GM18907 (cell line): ENCODE measurements around the gene GORASP1.

Source experiments
- ATAC-seq: cut with Tn5 transposase; IDR thresholded peaks from one replicate; pipeline ENCODE4 v1.9.1; 2021; ENCODE audit warnings: mild to moderate bottlenecking, moderate library complexity; ENCODE audit not compliant: unreplicated experiment

GORASP1 gene

DNA sequence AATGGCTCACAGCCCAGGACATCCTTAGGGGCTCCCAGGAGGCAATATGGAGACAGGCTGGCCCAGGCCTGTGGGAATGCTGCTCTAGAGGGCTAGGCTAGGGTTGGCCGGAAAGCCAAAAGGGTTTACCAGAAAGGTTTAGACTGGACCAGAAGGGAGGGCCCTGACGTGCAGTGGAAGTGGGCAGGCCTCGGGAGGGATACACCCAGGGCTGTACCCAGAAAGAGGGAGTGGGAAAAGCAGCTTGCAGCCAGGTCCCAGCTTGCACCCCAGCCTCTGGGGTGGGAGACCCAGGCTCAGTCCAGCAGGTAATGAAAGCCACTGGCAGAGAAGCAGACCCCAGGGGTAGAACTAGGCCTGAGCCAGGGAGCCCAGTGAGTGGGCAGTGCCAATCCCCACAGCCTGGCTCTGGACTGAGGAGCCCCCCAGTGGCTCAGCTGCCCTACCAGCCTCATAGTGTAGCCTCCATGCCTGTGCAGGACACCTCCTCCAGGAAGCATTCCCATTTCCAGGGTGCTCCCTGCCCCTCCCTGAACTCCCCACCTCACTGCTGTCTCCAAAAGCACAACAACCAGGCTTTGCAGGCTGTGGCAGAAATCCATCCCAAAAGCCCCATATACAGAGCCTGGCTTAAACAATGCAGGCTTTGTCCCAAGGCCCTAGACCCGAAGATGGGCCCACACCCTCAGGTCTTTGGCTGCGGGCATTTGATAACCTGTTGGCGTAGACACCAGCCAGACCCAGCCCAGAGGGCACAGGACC is 3.5 kb downstream of the GORASP1 start:
- ATAC-seq, result no peak

DNA sequence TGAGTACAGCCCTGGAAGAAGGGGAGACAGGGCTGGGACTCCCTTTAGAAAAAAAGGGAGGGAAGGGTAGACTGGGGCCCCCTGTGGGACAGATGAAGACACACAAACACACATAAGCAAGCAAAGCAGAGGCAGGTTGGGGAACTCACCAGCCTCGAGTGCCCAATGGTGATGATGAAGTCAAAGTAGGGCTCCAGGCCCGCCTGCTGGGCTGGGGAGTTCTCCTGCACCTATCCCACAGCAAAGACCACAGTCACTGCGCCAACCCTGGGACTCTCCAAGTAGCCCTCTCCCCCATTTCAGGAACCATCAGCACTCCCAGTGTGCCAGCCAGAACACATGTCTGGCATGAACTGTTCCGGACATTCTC is 4.1 kb downstream of the GORASP1 start:
- ATAC-seq, result no peak

- ATAC-seq, result no peak
Observed at GRCh38 chr3:39102504-39103323, 4.7 kb downstream of the GORASP1 start.

DNA sequence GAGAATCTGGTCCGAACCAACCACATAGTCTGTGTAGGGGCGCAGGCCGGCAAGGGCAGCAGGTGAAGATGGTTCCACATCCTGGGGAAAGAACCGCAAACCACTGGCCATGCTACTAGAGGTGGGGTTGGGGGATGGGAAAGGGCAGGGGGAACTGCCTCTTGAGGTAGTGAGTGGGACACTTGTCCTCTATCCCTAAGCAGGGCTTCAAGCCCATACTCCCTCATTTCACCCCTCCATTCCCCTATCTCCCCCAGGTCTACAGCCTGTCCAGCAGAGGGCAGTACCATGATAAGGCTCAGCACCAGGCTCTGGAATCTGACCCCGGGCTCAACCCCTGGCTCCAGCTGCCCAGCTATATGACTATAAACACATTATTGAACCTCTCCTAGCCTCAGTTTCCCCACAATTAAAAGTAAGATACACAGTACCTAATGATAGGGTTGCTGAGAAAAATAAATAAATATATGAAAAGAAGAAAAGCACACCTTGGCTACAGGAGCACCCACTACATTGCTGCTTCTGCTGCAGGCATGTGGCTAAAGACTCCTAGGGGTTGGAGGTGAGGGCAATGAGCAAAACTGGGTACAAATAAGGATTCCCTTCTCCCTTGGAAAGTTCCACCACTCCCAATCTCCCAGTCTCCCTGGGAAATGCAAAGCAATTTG is 6.3 kb downstream of the GORASP1 start:
- no peak for ATAC-seq

DNA sequence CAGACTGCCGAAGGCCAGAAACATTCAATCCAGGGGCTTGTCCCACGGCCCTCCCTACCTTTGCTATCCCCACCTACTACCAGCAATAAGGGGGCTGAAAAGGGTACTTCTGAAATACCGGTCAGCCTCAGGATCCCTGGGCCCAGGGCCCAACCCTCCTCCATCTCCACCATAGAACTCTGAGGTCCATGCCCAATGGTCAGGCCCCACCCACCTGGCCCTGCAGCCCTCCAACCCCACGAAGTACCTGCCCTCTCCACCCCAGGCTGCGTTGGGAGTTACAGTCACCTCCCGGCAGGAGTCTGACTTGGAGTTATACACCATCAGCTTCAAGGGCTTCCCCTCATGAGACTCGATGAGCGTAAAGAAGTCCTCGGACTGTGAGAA is 6.9 kb downstream of the GORASP1 start:
- ATAC-seq, result no peak

DNA sequence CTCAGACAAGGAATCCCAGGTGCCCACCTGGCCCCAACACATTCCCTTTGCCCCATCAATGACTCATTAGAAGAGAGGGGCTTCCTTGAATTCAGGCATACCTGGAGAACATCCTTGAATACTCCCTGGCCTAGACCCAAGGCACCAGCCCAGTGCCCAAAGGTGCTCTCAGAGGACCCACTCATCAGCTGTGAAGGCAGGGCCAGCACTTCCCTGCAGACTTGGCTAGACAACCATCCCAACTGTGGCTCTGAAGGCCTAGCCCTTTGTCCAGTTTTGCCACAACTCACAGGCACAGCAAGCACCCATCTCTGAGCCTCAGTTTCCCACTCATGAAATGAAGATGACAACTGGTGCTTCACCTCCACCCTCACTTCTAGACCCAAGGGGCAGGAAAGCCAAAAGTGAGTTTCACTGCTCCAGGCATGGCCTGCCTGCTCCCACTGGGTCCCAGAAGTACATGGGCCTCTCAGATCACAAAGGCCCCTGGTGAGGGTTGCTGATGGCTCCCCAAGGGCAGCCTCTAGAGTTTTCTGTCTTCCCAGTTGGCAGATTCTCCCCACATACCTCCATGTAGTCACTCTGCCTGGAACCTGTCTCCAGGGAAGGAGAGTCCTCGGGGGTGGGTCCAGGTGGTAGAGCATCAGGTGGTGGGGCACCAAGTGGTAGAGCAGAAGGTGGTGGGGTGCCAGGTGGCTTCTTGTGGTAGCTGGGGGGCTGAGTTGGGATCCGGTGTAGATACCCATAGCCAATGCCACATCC is 7.5 kb downstream of the GORASP1 start:
- no peak for ATAC-seq

DNA sequence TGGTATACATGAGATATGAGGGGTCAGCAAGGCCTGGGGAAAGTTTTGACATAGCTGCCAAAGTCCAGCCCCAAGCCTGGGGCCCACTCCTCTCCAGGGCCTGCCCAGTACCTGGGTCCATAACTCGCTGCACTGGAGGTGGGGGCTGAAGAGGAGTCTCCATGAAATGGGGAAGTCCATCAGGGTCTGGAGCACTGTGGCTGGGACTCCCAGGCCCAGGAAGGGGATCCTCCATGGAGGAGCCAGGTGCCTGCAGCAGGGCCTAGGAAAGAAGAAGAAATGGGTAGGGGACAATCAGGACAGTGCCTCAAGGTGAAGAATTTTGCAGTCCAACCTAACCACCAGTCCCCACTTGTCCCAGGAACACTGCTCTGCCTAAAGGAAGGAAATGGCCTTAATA is 8.2 kb downstream of the GORASP1 start:
- ATAC-seq, result no peak

DNA sequence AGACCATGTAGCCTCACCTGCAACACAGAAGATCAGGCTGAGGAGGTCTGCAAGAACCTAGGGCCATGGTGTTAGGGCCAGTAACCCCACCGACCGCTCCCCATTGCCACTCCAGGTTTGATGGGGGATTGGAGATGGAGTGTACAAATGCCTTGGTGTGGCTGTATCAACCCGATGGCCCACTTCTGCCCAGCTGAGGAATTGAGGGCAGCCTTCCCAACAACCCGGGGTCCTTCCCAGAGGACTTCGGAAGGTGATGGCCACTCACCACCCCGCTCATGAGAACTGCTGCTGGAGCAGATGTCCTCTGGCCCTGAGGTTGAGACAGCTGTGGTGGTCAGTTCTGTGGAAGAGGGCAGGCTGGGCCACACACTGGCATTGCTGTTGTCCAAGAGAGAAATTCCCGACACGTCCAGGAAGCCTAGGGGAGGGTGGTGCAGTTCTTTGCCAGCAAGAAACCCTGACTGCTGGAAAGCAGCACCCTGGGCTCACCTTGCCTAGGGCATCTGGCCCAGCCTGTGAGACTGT is 8.9 kb downstream of the GORASP1 start:
- no peak for ATAC-seq

- no peak for ATAC-seq
Observed at GRCh38 chr3:39097716-39098472, 9.5 kb downstream of the GORASP1 start.

DNA sequence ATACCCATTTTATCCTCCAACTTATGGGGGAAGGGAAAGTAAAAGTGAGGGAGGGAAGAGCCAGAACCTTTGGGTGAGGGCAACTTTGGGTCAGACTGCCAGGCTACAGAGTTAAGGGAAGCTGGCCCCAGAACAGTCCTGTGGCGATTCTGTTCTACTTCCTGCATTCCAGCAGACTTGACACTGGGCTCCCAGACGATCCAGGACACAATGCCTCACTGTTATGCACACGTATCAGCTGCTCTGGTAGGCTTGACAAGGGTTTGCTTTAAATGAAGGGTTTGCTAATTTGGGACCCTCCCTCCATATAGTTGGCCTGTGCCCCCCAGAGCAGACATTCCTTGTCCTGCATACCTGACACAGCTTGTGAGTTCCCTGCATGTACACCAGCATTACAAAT is 10.7 kb downstream of the GORASP1 start:
- ATAC-seq, result no peak

GRCh38 chr3:39095778-39096177 is 11.6 kb downstream of the GORASP1 start:
- ATAC-seq, result no peak

DNA sequence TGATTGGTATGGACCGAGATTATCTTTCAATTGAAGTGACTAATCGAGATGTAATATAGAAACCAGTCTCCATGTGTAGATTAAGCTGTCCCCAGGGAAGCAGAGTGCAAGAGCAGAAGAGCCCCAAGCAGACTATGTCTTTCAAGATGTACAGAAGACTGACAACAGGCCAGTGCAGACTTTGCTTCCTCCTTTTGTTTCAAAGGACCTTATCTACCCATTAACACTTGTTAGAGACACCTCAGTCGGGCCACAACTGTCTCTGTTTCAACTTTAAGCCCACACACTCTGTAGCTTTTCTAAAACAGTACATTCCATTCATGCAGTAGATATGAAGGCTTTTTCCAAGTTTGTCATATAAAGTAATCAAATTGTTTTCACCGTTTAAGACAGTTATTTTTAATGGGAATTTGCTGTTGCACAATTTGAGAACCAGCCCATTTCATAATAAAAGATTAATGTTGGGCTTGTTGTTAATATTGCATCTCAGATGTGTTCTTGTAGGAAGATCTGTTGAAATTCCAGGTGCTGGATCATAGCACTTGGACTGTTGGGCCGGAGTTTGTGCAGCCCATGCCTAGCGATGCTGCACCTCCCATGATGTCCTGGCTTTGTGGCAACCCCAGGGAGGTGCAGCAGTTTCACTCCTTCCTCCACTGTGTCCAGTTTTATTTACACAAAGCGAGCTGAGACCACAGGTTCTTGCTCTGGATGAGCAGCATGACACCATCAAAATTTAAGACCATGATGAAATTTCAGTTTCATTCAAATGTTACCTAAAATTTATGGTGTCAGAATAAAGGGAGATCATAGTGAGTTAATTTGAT is 12.4 kb downstream of the GORASP1 start:
- ATAC-seq, result no peak

DNA sequence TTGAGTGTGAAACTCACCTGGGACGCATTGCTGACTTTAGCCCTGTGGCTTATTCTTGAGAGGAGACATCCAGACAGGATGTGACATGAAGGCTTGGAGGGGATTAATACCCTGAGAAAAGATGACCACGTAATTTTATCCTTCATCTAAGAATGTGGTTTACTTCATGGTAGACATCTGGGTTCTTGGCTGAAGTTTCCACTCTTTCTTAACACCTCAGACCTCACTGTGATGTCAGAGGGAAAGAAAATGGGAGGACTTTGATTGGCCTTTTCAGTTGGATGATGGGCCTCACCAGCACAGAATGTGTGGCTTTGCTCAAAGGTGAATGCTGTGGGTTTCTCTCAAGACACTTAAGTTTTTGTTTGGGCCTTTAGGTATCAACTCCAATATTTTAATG is 16.5 kb downstream of the GORASP1 start:
- no peak for ATAC-seq

GRCh38 chr3:39088889-39089288 is 18.5 kb downstream of the GORASP1 start:
- ATAC-seq, result no peak

- no peak for ATAC-seq
Observed at GRCh38 chr3:39088456-39088855, 19.0 kb downstream of the GORASP1 start.

DNA sequence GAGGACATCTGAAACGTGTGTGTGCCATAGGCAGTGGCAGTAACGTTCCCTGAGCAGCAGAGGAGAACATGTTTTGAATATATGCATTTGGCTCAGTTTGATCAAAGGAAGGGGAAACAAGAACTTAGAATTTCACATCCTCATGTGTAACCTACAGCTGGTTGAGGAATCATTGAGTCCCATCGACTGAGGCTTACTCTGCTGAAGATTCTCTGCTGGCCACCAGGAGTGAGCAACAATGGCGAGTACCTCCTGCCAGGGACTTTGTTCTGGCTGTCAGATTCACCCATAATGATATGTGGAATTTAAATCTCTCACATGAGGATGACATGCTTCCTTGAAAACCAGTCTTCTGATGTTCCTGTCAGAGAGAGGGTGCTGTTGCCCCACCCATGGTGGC is 21.3 kb downstream of the GORASP1 start:
- ATAC-seq, result no peak

- no peak for ATAC-seq
Observed at GRCh38 chr3:39082666-39083313, 24.6 kb downstream of the GORASP1 start.

DNA sequence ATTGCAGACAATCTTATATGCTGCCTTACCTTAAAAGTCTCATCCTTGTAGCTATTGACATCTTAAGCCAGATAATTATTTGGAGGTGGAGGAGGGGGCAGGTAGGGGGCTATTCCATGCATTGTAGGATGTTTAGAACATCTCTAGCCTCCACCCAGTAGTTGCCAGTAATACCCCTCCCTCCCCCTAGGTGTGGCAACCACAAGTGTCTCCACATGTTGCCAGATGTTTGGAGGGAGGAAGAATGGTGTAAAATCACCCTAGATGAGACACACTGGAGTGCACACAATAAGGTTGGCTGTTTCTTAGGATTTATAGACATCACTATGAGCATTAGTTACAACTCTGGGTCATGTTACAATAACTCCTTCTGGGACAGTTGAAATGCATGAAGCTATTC is 27.4 kb downstream of the GORASP1 start:
- ATAC-seq, result no peak

- no peak for ATAC-seq
Observed at GRCh38 chr3:39079530-39079929, 27.9 kb downstream of the GORASP1 start.
